HEK293T (cell line): ENCODE data around the gene HTRA3.

Source experiments
- CTCF ChIA-PET: fragments of 350-600 bp; formaldehyde crosslinking; extraction: SDS; loops from one replicate; lab custom pipeline; 2021; ENCODE audit warnings: antibody characterized with exemption, inconsistent platforms; lab: Yijun Ruan, JAX
- POLR2A ChIA-PET: fragments of 350-600 bp; formaldehyde crosslinking; extraction: SDS; loops from one replicate; lab custom pipeline; 2020; ENCODE audit warnings: antibody characterized with exemption, inconsistent platforms; lab: Yijun Ruan, JAX
- DNase-seq: peaks from one replicate; pipeline ENCODE4 v3.0.0; 2012; ENCODE audit warnings: mixed read lengths; ENCODE audit errors: extremely low spot score
- ARNT ChIP-seq: fragments of 450-650 bp; IDR thresholded peaks from 2 replicates; pipeline ENCODE4 v1.6.1; 2017; ENCODE audit warnings: mild to moderate bottlenecking
- BHLHE40 ChIP-seq: fragments of 450-650 bp; IDR thresholded peaks from 2 replicates; pipeline ENCODE4 v1.6.1; 2016; ENCODE audit warnings: mild to moderate bottlenecking, moderate library complexity, borderline replicate concordance
- CTBP1 ChIP-seq: fragments of 450-650 bp; IDR thresholded peaks from 2 replicates; pipeline ENCODE4 v1.6.1; 2016; ENCODE audit warnings: borderline replicate concordance
- ELF4 ChIP-seq: fragments of 450-650 bp; IDR thresholded peaks from 2 replicates; pipeline ENCODE4 v1.6.1; 2017; ENCODE audit warnings: antibody characterized with exemption
- FOXA1 ChIP-seq: fragments of 450-650 bp; IDR thresholded peaks from 2 replicates; pipeline ENCODE4 v1.6.1; 2016; ENCODE audit warnings: mild to moderate bottlenecking
- FOXK2 ChIP-seq: fragments of 450-650 bp; IDR thresholded peaks from 2 replicates; pipeline ENCODE4 v1.6.1; 2016; ENCODE audit warnings: mild to moderate bottlenecking
- FOXM1 ChIP-seq: fragments of 450-650 bp; IDR thresholded peaks from 2 replicates; pipeline ENCODE4 v1.6.1; 2017; ENCODE audit warnings: mild to moderate bottlenecking, borderline replicate concordance
- HDGF ChIP-seq: fragments of 450-650 bp; IDR thresholded peaks from 2 replicates; pipeline ENCODE4 v1.6.1; 2017; ENCODE audit warnings: antibody characterized with exemption, borderline replicate concordance
- L3MBTL2 ChIP-seq: fragments of 450-650 bp; conservative IDR thresholded peaks from 2 replicates; pipeline ENCODE4 v1.6.1; 2016; ENCODE audit warnings: mild to moderate bottlenecking
- LEF1 ChIP-seq: fragments of 450-650 bp; IDR thresholded peaks from 2 replicates; pipeline ENCODE4 v1.6.1; 2017; ENCODE audit warnings: mild to moderate bottlenecking, borderline replicate concordance
- NFRKB ChIP-seq: fragments of 450-650 bp; IDR thresholded peaks from 2 replicates; pipeline ENCODE4 v1.6.1; 2016; ENCODE audit warnings: mild to moderate bottlenecking, moderate library complexity
- SP1 ChIP-seq: fragments of 450-650 bp; IDR thresholded peaks from 2 replicates; pipeline ENCODE4 v1.6.1; 2017
- SUZ12 ChIP-seq: fragments of 450-650 bp; IDR thresholded peaks from 2 replicates; pipeline ENCODE4 v1.6.1; 2016; ENCODE audit warnings: mild to moderate bottlenecking
- TARDBP ChIP-seq: fragments of 450-650 bp; IDR thresholded peaks from 2 replicates; pipeline ENCODE4 v1.6.1; 2016
- ZNF384 ChIP-seq: fragments of 450-650 bp; IDR thresholded peaks from 2 replicates; pipeline ENCODE4 v1.6.1; 2016
- TF ChIP-seq, protein P1 (sequence below): fragments of 450-650 bp; IDR thresholded peaks from 2 replicates; pipeline ENCODE4 v1.6.1; 2016

The HTRA3 gene

GRCh38 chr4:8227201-8227770, 42.3 kb upstream of the HTRA3 start:
- no peak for TF ChIP-seq HDGF
- TF ChIP-seq, protein P1, sequence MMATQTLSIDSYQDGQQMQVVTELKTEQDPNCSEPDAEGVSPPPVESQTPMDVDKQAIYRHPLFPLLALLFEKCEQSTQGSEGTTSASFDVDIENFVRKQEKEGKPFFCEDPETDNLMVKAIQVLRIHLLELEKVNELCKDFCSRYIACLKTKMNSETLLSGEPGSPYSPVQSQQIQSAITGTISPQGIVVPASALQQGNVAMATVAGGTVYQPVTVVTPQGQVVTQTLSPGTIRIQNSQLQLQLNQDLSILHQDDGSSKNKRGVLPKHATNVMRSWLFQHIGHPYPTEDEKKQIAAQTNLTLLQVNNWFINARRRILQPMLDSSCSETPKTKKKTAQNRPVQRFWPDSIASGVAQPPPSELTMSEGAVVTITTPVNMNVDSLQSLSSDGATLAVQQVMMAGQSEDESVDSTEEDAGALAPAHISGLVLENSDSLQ: no peak
- no peak for TF ChIP-seq SP1
- TF ChIP-seq L3MBTL2: no peak
- TF ChIP-seq FOXM1: no peak
- no peak for TF ChIP-seq CTBP1
- no peak for TF ChIP-seq ZNF384
- TF ChIP-seq FOXA1: no peak
- TF ChIP-seq TARDBP: no peak
- TF ChIP-seq BHLHE40: no peak
- TF ChIP-seq SUZ12: no peak
- TF ChIP-seq LEF1: no peak
- TF ChIP-seq NFRKB: no peak
- no peak for TF ChIP-seq FOXK2
- no peak for TF ChIP-seq ELF4
- no peak for TF ChIP-seq ARNT
- POLR2A ChIA-PET: interaction anchor here (1.0 kb wide), 1 partner anchor 43 kb away, joined by 5 read pairs; the partner anchor contains the start of gene HTRA3
- CTCF ChIA-PET: interaction anchor here (0.8 to 2.1 kb wide), 3 partner anchors 40 to 51 kb away, joined by 3 to 10 read pairs (median 4); no protein-coding TSS in a partner anchor
- DNase-seq: no peak

GRCh38 chr4:8227771-8228318, 41.7 kb upstream of the HTRA3 start:
- no peak for DNase-seq
- ChIA-PET CTCF (interaction anchor here (0.8 to 1.4 kb wide), 2 partner anchors 39 to 51 kb away, joined by 3 to 4 read pairs; no protein-coding TSS in a partner anchor), POLR2A (interaction anchor here (1.0 kb wide), 1 partner anchor 42 kb away, joined by 5 read pairs; the partner anchor contains the start of gene HTRA3)
- TF ChIP-seq NFRKB (no peak), ZNF384 (no peak), ARNT (no peak), BHLHE40 (no peak), FOXA1 (no peak), FOXK2 (no peak), LEF1 (no peak), SP1 (no peak), CTBP1 (no peak), HDGF (no peak), FOXM1 (no peak), TARDBP (no peak), L3MBTL2 (no peak), ELF4 (no peak), SUZ12 (no peak)
- TF ChIP-seq, protein P1: no peak

GRCh38 chr4:8228319-8229250, 41.0 kb upstream of the HTRA3 start:
- no peak for DNase-seq
- ChIA-PET POLR2A (no interaction called here), CTCF (interaction anchor here (0.6 to 1.4 kb wide), 2 partner anchors 46 to 52 kb away, joined by 3 to 4 read pairs; no protein-coding TSS in a partner anchor)
- TF ChIP-seq BHLHE40: no peak
- no peak for TF ChIP-seq ARNT

DNA sequence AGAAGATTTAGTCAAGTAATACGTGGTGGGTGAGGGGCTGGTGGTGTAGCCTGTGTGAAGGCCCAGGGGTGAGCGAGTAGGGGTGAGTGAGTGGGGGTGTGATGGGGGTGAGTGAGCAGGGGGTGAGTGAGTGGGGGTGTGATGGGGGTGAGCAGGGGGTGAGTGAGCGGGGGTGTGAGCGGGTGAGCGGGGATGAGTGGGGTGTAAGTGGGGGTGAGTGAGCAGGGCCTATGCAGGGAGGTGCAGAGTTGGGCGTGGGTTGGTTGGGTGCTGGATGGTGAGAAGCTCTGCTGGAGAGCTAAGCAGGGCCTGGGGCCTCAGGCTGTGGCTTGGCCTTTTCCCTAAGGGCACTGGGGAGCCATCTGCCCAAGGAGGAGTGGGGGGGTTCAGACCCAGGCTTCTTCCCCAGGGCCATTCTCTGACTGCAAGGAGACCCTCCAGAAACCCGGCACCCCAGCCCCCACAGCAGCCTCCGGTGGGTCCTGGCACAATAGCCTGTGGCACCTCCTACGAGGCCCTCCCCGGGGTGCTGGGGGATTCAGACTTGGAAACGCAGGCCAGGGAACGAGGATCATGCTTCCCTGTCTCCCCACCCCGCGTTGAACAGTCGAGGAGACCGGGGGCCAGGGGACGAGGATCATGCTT, 40.1 kb upstream of the HTRA3 start:
- no peak for TF ChIP-seq BHLHE40
- TF ChIP-seq NFRKB: no peak
- no peak for TF ChIP-seq HDGF
- no peak for TF ChIP-seq CTBP1
- TF ChIP-seq TARDBP: no peak
- no peak for TF ChIP-seq ELF4
- no peak for TF ChIP-seq FOXK2
- TF ChIP-seq SUZ12: no peak
- no peak for TF ChIP-seq SP1
- TF ChIP-seq ARNT: no peak
- TF ChIP-seq L3MBTL2: no peak
- TF ChIP-seq FOXM1: no peak
- no peak for TF ChIP-seq FOXA1
- TF ChIP-seq ZNF384: no peak
- TF ChIP-seq, protein P1: no peak
- TF ChIP-seq LEF1: no peak
- no peak for DNase-seq
- ChIA-PET CTCF (interaction anchor here (0.6 kb wide), 1 partner anchor 47 kb away, joined by 3 read pairs; no protein-coding TSS in a partner anchor), POLR2A (no interaction called here)

- DNase-seq: no peak
- ChIA-PET POLR2A (no interaction called here), CTCF (interaction anchor here (2.6 kb wide), 1 partner anchor 53 kb away, joined by 5 read pairs; no protein-coding TSS in a partner anchor)
- TF ChIP-seq SP1 (no peak), NFRKB (no peak), TARDBP (no peak), CTBP1 (no peak), BHLHE40 (no peak)
- TF ChIP-seq, protein P1: no peak
These were observed 39.5 kb upstream of the HTRA3 start for GRCh38 chr4:8230033-8230432.
